ENCODE data around the gene OR10G3.

The OR10G3 gene

GRCh38 chr14:21518725-21519124, 61.2 kb downstream of the OR10G3 start:
- no peaks in the 10 kb centered on the region for H3K27me3 ChIP-seq (ENCODE audit: control insufficient read depth, insufficient read depth, low read length)
- no peaks in the 10 kb centered on the region for H3K9me3 ChIP-seq (ENCODE audit: control insufficient read depth, low read length)
- no peak overlapping the region for H3K9ac ChIP-seq (ENCODE audit: low read length)
- H3K36me3 ChIP-seq (ENCODE audit: control insufficient read depth, insufficient read depth, low read length) = no peaks in the 10 kb centered on the region
- no peaks in the 10 kb centered on the region for H3K4me1 ChIP-seq (ENCODE audit: control insufficient read depth, insufficient read depth, low read length)
- H3K4me3 ChIP-seq (ENCODE audit: low read length) = no peak overlapping the region

Data from mucosa of stomach (tissue), 1 donor.